Transverse colon (tissue), 4 donors: ENCODE data around the gene TUBB.

Source experiments
- CTCF ChIP-seq, 5 experiments: fragments of 200-600 bp in 3 of 5; fragments of 450-650 bp in 2 of 5; sonication (generic) in 3 of 5; IDR thresholded peaks; 1 replicate in 2 of 5; 2 replicates in 3 of 5; pipeline ENCODE4 v1.5.1; 2016 to 2017; ENCODE audit warnings: antibody characterized with exemption in 5 of 5, inconsistent platforms in 3 of 5, mild to moderate bottlenecking in 2 of 5, moderate library complexity in 1 of 5
- EP300 ChIP-seq: sonication (generic); formaldehyde crosslinking; IDR thresholded peaks from one replicate; pipeline ENCODE4 v1.6.1; 2017; ENCODE audit warnings: antibody characterized with exemption, low read depth
- POLR2A ChIP-seq: fragments of 450-650 bp; IDR thresholded peaks from one replicate; pipeline ENCODE4 v1.6.1; 2016; ENCODE audit warnings: antibody characterized with exemption, mild to moderate bottlenecking, moderate library complexity
- POLR2AphosphoS5 ChIP-seq, 3 donors: sonication (generic); formaldehyde crosslinking; IDR thresholded peaks; one replicate each; pipeline ENCODE4 v1.6.1; 2016; ENCODE audit warnings: antibody characterized with exemption in 3 of 3

- TF ChIP-seq CTCF (IDR thresholded peaks at IDR 0.05): no peak
- peak in 1 of 3 donors; percentile 0 for TF ChIP-seq POLR2AphosphoS5 (IDR thresholded peaks at IDR 0.05)
- no peak for TF ChIP-seq EP300
- TF ChIP-seq POLR2A: no peak
Measured at GRCh38 chr6:30741789-30742315, 21.7 kb downstream of the TUBB start.
